HCT116 (cell line): ENCODE data around the gene FMO5. TPM values are rescaled to one million over a fixed set of nuclear protein-coding genes. Genes with fewer than 3 reads are reported as not detected.

Experiments
- ATAC-seq: fragments of 200-7000 bp; cut with Tn5 transposase; 2 replicates; pipeline ENCODE4 v1.9.1; 2020; ENCODE audit warnings: mild to moderate bottlenecking, moderate library complexity
- BruUV-seq: library from RNA; stranded (reverse); fragments of 400-500 nt; replicated peaks from 2 replicates; lab custom pipeline; 2021; lab: Mats Ljungman, UMichigan
- CTCF ChIA-PET: fragments of 300-600 bp; sonication (Branson Sonifier 250); formaldehyde crosslinking; loops from one replicate; lab custom pipeline; 2021; ENCODE audit warnings: antibody characterized with exemption; lab: Charles Lee
- POLR2A ChIA-PET: fragments of 300-600, 350-600 bp; sonication (Branson Sonifier 250); formaldehyde crosslinking; loops from one replicate; lab custom pipeline; 2021; ENCODE audit warnings: antibody characterized with exemption; lab: Charles Lee
- RAD21 ChIA-PET, 2 experiments: fragments of 300-600 bp; sonication (Branson Sonifier 250); formaldehyde crosslinking; loops; one replicate each; lab custom pipeline; 2023; ENCODE audit warnings: low total read pairs in 2 of 2; ENCODE audit not compliant: uncharacterized antibody in 2 of 2, unreplicated experiment in 2 of 2, low non-redundant PET in 1 of 2; lab: Charles Lee
- DNase-seq: peaks from one replicate; pipeline ENCODE4 v3.0.0-alpha.2; 2010; ENCODE audit warnings: low read depth, low spot score
- H2AFZ ChIP-seq: fragments of 200-600 bp; shearing (Covaris generic), sonication (generic); 2 replicates; pipeline ENCODE4 v1.6.1; 2017; ENCODE audit warnings: low read depth, mixed run types, mixed read lengths, antibody characterized with exemption, low read length; ENCODE audit not compliant: poor library complexity, severe bottlenecking
- H3K27ac ChIP-seq: 2 replicates; pipeline ENCODE4 v1.5.1; 2012; ENCODE audit warnings: low read depth, low read length
- H3K27me3 ChIP-seq: fragments of 200-600 bp; sonication (generic); 2 replicates; pipeline ENCODE4 v1.6.1; 2016; ENCODE audit warnings: mixed run types, low read length, mixed read lengths; ENCODE audit not compliant: insufficient read depth
- H3K36me3 ChIP-seq, 2 experiments: fragments of 200-500 bp in 1 of 2; fragments of 200-600 bp in 1 of 2; sonication (Bioruptor generic) in 1 of 2; sonication (generic) in 1 of 2; 2 replicates each; pipeline versions ENCODE4 v1.5.1 to v1.6.1; 2014 to 2016; ENCODE audit warnings: low read length in 2 of 2, inconsistent platforms in 1 of 2, mixed read lengths in 1 of 2, mixed run types in 1 of 2; ENCODE audit not compliant: insufficient read depth in 2 of 2, control insufficient read depth in 1 of 2
- H3K4me1 ChIP-seq, 2 experiments: fragments of 200-600 bp in 1 of 2; sonication (generic) in 1 of 2; 2 replicates each; pipeline versions ENCODE4 v1.5.1 to v1.6.1; 2012 to 2017; ENCODE audit warnings: low read length in 2 of 2, inconsistent platforms in 1 of 2, mild to moderate bottlenecking in 1 of 2, mixed read lengths in 1 of 2, mixed run types in 1 of 2, moderate library complexity in 1 of 2; ENCODE audit not compliant: insufficient read depth in 2 of 2, control insufficient read depth in 1 of 2
- H3K4me2 ChIP-seq: fragments of 200-600 bp; sonication (generic); 2 replicates; pipeline ENCODE4 v1.6.1; 2017; ENCODE audit warnings: mixed run types, low read length, mixed read lengths
- H3K4me3 ChIP-seq, 2 experiments: fragments of 200-600 bp in 1 of 2; sonication (generic) in 1 of 2; replicated peaks in 1 of 2; 2 replicates each; pipeline ENCODE4 v1.5.1; 2011 to 2016; ENCODE audit warnings: low read length in 2 of 2, control low read depth in 1 of 2, low read depth in 1 of 2, mild to moderate bottlenecking in 1 of 2, mixed read lengths in 1 of 2, mixed run types in 1 of 2
- H3K79me2 ChIP-seq: fragments of 200-600 bp; sonication (generic); 2 replicates; pipeline ENCODE4 v1.6.1; 2017; ENCODE audit warnings: mild to moderate bottlenecking, mixed run types, low read length, moderate library complexity, mixed read lengths; ENCODE audit not compliant: insufficient read depth
- H3K9ac ChIP-seq: fragments of 200-600 bp; sonication (generic); 2 replicates; pipeline ENCODE4 v1.6.1; 2016; ENCODE audit warnings: low read length, mixed read lengths
- H3K9me2 ChIP-seq: fragments of 200-600 bp; sonication (generic), shearing (Covaris generic); 2 replicates; pipeline ENCODE4 v1.6.1; 2017; ENCODE audit warnings: mixed run types, mild to moderate bottlenecking, moderate library complexity; ENCODE audit not compliant: insufficient read depth
- H3K9me3 ChIP-seq, 2 experiments: fragments of 200-500 bp in 1 of 2; fragments of 200-600 bp in 1 of 2; sonication (Bioruptor generic) in 1 of 2; sonication (generic) in 1 of 2; 2 replicates each; pipeline ENCODE4 v1.6.1; 2014 to 2017; ENCODE audit warnings: low read length in 2 of 2, mixed read lengths in 2 of 2, inconsistent platforms in 1 of 2, low read depth in 1 of 2, mild to moderate bottlenecking in 1 of 2, mixed run types in 1 of 2, moderate library complexity in 1 of 2; ENCODE audit not compliant: control insufficient read depth in 1 of 2, insufficient read depth in 1 of 2
- H4K20me1 ChIP-seq: fragments of 200-600 bp; sonication (generic), shearing (Covaris generic); 2 replicates; pipeline ENCODE4 v1.6.1; 2017; ENCODE audit warnings: mixed run types, mild to moderate bottlenecking, moderate library complexity; ENCODE audit not compliant: insufficient read depth
- CEBPB ChIP-seq: IDR thresholded peaks from 2 replicates; pipeline ENCODE4 v1.6.1; 2012; ENCODE audit warnings: low read depth
- EGR1 ChIP-seq: IDR thresholded peaks from 2 replicates; pipeline ENCODE4 v1.6.1; 2012; ENCODE audit warnings: low read depth
- ELF1 ChIP-seq: IDR thresholded peaks from 2 replicates; pipeline ENCODE4 v1.6.1; 2012; ENCODE audit warnings: low read depth, borderline replicate concordance
- EZH2 ChIP-seq: fragments of 200-600 bp; sonication (generic); IDR thresholded peaks from 2 replicates; pipeline ENCODE4 v1.6.1; 2017; ENCODE audit warnings: antibody characterized with exemption, mixed run types
- EZH2phosphoT487 ChIP-seq: fragments of 200-600 bp; IDR thresholded peaks from 2 replicates; pipeline ENCODE4 v1.6.1; 2018; ENCODE audit warnings: antibody characterized with exemption, borderline replicate concordance
- FOSL1 ChIP-seq: IDR thresholded peaks from 2 replicates; pipeline ENCODE4 v1.6.1; 2012; ENCODE audit warnings: low read depth
- POLR2A ChIP-seq: IDR thresholded peaks from 2 replicates; pipeline ENCODE4 v1.7.0; 2011; ENCODE audit warnings: borderline replicate concordance; ENCODE audit not compliant: insufficient read depth, insufficient read length; ENCODE audit errors: extremely low read depth
- POLR2AphosphoS5 ChIP-seq: IDR thresholded peaks from 2 replicates; pipeline ENCODE4 v1.6.1; 2011; ENCODE audit warnings: mild to moderate bottlenecking, low read depth, low read length, moderate library complexity
- RAD21 ChIP-seq: IDR thresholded peaks from 2 replicates; pipeline ENCODE4 v1.6.1; 2012; ENCODE audit warnings: low read depth, mild to moderate bottlenecking
- SIN3A ChIP-seq: IDR thresholded peaks from 2 replicates; pipeline ENCODE4 v1.6.1; 2012; ENCODE audit warnings: low read depth
- SP1 ChIP-seq: IDR thresholded peaks from 2 replicates; pipeline ENCODE4 v1.6.1; 2012; ENCODE audit warnings: low read depth
- SRF ChIP-seq: IDR thresholded peaks from 2 replicates; pipeline ENCODE4 v1.6.1; 2012; ENCODE audit warnings: low read depth
- TCF7L2 ChIP-seq: IDR thresholded peaks from 2 replicates; pipeline ENCODE4 v1.7.0; 2011; ENCODE audit warnings: borderline replicate concordance, inconsistent platforms; ENCODE audit not compliant: insufficient read depth, insufficient read length; ENCODE audit errors: extremely low read depth
- YY1 ChIP-seq: IDR thresholded peaks from 2 replicates; pipeline ENCODE4 v1.6.1; 2011; ENCODE audit warnings: low read length, low read depth, moderate library complexity, mild to moderate bottlenecking; ENCODE audit not compliant: insufficient replicate concordance; ENCODE audit errors: extremely low read depth
- ZFX ChIP-seq: fragments of 450-650 bp; IDR thresholded peaks from 2 replicates; pipeline ENCODE4 v1.6.1; 2017
- intact Hi-C: fragments of 100-400 bp; cut with micrococcal nuclease; formaldehyde crosslinking; loops from 2 replicates; pipeline ENCODE4 v1.10.0; 2022
- total RNA-seq: library from RNA; stranded (reverse); gene quantifications from one replicate; pipeline ENCODE4 v1.2.1, GENCODE V29; 2021; ENCODE audit not compliant: unreplicated experiment
- TF ChIP-seq, protein P1 (sequence below): IDR thresholded peaks from 2 replicates; pipeline ENCODE4 v1.6.1; 2011; ENCODE audit warnings: mild to moderate bottlenecking, low read length, moderate library complexity; ENCODE audit not compliant: insufficient replicate concordance; ENCODE audit errors: extremely low read depth
- TF ChIP-seq, protein P2 (sequence below): IDR thresholded peaks from 2 replicates; pipeline ENCODE4 v1.6.1; 2012
- TF ChIP-seq, protein P3 (sequence below): IDR thresholded peaks from 2 replicates; pipeline ENCODE4 v1.6.1; 2012; ENCODE audit warnings: low read depth
- TF ChIP-seq, protein P4 (sequence below), 3 experiments: fragments of 200-600 bp in 1 of 3; sonication (generic) in 1 of 3; IDR thresholded peaks in 2 of 3; conservative IDR thresholded peaks in 1 of 3; 2 replicates each; pipeline ENCODE4 v1.5.1; 2012 to 2017; ENCODE audit warnings: low read depth in 2 of 3, low read length in 2 of 3, antibody characterized with exemption in 1 of 3, borderline replicate concordance in 1 of 3, control low read depth in 1 of 3, mild to moderate bottlenecking in 1 of 3, mixed read lengths in 1 of 3, mixed run types in 1 of 3, moderate library complexity in 1 of 3; ENCODE audit not compliant: insufficient read depth in 1 of 3

FMO5 gene
- total RNA-seq, 1 experiment from 2014 or later, result 0.27 TPM

DNA sequence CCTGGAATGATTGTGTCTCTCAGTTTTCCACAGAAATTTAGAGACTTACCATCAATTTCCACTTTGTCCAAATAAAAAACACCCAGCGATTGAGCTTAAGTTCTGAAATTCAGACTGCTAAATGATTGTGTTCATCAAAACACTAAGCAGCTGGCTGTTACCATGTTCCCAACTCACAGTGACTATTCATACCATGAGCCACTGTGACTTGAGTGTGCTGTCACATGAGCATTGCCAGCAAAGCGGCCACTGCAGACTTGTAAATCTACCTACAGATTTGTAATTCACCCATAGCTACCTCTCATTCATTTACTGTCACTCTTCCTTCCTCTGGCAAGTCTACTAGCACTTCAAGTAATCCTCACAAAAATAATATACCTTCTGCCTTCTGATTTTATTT, 35.6 kb downstream of the FMO5 start:
- H3K9me3 ChIP-seq, result no peaks in the 10 kb centered on the region
- DNase-seq, result no peak
- no peak overlapping the region for H3K4me3 ChIP-seq
- CTCF ChIA-PET, result no interaction called here
- no peaks in the 10 kb centered on the region for H4K20me1 ChIP-seq
- intact Hi-C loops, result no loop called here
- no peaks in the 10 kb centered on the region for H3K9me2 ChIP-seq
- no peak overlapping the region for H2AFZ ChIP-seq
- no peak overlapping the region for H3K9ac ChIP-seq
- ATAC-seq, result no peak
- POLR2A ChIA-PET, result no interaction called here
- H3K36me3 ChIP-seq, result no peaks in the 10 kb centered on the region
- H3K79me2 ChIP-seq, result no peaks in the 10 kb centered on the region
- no peaks in the 10 kb centered on the region for H3K27me3 ChIP-seq
- H3K27ac ChIP-seq, result no peak overlapping the region
- H3K4me2 ChIP-seq, result no peak overlapping the region
- no TSS peak for BruUV-seq
- RAD21 ChIA-PET, result no interaction called here
- H3K4me1 ChIP-seq, result no peaks in the 10 kb centered on the region
- TF ChIP-seq ELF1 (no peak), SP1 (no peak), CEBPB (no peak), EZH2phosphoT487 (no peak), TCF7L2 (no peak), ZFX (no peak), FOSL1 (no peak), EZH2 (no peak), SIN3A (no peak), POLR2A (no peak), YY1 (no peak), SRF (no peak), POLR2AphosphoS5 (no peak), EGR1 (no peak), RAD21 (no peak)
- TF ChIP-seq, protein P1, sequence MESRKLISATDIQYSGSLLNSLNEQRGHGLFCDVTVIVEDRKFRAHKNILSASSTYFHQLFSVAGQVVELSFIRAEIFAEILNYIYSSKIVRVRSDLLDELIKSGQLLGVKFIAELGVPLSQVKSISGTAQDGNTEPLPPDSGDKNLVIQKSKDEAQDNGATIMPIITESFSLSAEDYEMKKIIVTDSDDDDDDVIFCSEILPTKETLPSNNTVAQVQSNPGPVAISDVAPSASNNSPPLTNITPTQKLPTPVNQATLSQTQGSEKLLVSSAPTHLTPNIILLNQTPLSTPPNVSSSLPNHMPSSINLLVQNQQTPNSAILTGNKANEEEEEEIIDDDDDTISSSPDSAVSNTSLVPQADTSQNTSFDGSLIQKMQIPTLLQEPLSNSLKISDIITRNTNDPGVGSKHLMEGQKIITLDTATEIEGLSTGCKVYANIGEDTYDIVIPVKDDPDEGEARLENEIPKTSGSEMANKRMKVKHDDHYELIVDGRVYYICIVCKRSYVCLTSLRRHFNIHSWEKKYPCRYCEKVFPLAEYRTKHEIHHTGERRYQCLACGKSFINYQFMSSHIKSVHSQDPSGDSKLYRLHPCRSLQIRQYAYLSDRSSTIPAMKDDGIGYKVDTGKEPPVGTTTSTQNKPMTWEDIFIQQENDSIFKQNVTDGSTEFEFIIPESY, result no peak
- TF ChIP-seq, protein P2, sequence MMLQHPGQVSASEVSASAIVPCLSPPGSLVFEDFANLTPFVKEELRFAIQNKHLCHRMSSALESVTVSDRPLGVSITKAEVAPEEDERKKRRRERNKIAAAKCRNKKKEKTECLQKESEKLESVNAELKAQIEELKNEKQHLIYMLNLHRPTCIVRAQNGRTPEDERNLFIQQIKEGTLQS, result no peak
- TF ChIP-seq, protein P3, sequence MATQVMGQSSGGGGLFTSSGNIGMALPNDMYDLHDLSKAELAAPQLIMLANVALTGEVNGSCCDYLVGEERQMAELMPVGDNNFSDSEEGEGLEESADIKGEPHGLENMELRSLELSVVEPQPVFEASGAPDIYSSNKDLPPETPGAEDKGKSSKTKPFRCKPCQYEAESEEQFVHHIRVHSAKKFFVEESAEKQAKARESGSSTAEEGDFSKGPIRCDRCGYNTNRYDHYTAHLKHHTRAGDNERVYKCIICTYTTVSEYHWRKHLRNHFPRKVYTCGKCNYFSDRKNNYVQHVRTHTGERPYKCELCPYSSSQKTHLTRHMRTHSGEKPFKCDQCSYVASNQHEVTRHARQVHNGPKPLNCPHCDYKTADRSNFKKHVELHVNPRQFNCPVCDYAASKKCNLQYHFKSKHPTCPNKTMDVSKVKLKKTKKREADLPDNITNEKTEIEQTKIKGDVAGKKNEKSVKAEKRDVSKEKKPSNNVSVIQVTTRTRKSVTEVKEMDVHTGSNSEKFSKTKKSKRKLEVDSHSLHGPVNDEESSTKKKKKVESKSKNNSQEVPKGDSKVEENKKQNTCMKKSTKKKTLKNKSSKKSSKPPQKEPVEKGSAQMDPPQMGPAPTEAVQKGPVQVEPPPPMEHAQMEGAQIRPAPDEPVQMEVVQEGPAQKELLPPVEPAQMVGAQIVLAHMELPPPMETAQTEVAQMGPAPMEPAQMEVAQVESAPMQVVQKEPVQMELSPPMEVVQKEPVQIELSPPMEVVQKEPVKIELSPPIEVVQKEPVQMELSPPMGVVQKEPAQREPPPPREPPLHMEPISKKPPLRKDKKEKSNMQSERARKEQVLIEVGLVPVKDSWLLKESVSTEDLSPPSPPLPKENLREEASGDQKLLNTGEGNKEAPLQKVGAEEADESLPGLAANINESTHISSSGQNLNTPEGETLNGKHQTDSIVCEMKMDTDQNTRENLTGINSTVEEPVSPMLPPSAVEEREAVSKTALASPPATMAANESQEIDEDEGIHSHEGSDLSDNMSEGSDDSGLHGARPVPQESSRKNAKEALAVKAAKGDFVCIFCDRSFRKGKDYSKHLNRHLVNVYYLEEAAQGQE, result no peak
- TF ChIP-seq, protein P4, sequence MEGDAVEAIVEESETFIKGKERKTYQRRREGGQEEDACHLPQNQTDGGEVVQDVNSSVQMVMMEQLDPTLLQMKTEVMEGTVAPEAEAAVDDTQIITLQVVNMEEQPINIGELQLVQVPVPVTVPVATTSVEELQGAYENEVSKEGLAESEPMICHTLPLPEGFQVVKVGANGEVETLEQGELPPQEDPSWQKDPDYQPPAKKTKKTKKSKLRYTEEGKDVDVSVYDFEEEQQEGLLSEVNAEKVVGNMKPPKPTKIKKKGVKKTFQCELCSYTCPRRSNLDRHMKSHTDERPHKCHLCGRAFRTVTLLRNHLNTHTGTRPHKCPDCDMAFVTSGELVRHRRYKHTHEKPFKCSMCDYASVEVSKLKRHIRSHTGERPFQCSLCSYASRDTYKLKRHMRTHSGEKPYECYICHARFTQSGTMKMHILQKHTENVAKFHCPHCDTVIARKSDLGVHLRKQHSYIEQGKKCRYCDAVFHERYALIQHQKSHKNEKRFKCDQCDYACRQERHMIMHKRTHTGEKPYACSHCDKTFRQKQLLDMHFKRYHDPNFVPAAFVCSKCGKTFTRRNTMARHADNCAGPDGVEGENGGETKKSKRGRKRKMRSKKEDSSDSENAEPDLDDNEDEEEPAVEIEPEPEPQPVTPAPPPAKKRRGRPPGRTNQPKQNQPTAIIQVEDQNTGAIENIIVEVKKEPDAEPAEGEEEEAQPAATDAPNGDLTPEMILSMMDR (IDR thresholded peaks at IDR 0.05 in 2 of 3, conservative IDR thresholded peaks at IDR 0.05 in 1 of 3; ENCODE audit: borderline replicate concordance in 1 of 3, insufficient read depth in 1 of 3, low read depth in 2 of 3, low read length in 2 of 3), result no peak
- TF ChIP-seq, all 23 proteins: peak for 0
